ENCODE measurements around the gene INTS7. TPM values are rescaled to one million over a fixed set of nuclear protein-coding genes. Genes with fewer than 3 reads are reported as not detected.

Gene INTS7
- total RNA-seq, 6 donors from 2014 or later = 8.3 to 16.7 (median 14.6) TPM

GRCh38 chr1:211896958-211897357, 138.4 kb downstream of the INTS7 start:
- H3K4me1 ChIP-seq = no peaks in the 10 kb centered on the region
- TF ChIP-seq EP300 (IDR thresholded peaks at IDR 0.05) = no peak
- TF ChIP-seq POLR2A (IDR thresholded peaks at IDR 0.05) = no peak
- no peak for TF ChIP-seq POLR2AphosphoS5 (IDR thresholded peaks at IDR 0.05)
- no peak for TF ChIP-seq CTCF (IDR thresholded peaks at IDR 0.05)
- H3K4me3 ChIP-seq = no peak overlapping the region
- H3K9me3 ChIP-seq = no peaks in the 10 kb centered on the region
- WGBS, 2 donors = 62 to 73% methylated on average over 9 of the region's 9 CpGs
- no peaks in the 10 kb centered on the region for H3K27me3 ChIP-seq
- ATAC-seq (ENCODE audit: low FRiP score in 2 of 2) = no peak
- no peaks in the 10 kb centered on the region for H3K36me3 ChIP-seq
- no peak for DNase-seq
- H3K27ac ChIP-seq = no peak overlapping the region

DNA sequence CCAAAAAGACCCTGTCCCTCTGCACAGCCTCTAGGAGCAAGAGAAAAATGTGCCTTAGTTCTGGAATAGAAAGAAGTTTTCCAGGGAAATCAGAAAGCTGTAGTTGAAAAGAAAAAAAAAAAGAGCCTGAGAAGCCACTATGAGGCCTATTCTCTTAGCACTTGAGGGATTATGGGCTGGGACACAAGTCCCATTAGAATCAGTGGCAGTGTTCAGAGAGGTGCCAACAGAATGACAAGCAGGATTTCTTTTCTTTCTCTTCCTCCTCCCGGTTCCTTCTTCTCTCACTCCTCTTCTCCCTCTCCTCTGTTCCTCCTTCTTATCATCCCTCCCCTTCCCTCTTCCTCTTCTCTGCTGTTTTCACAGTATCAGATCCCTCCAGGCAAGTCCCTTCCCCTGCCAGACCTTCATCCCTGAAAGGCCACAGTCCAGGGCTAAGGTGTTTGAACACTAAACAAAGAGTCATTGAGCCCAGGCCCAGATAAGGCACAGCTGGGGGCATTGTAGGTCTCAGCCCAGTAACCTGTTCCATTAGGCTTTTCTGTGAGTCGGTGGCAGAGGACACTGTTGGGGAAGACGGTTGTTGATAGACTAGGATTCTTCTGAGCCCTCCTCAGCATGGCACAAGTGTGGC, 140.1 kb downstream of the INTS7 start:
- H3K9me3 ChIP-seq = no peaks in the 10 kb centered on the region
- H3K4me3 ChIP-seq = no peak overlapping the region
- no peak for DNase-seq
- no peaks in the 10 kb centered on the region for H3K36me3 ChIP-seq
- 59 to 73% methylated on average over 3 of the region's 3 CpGs for WGBS, 2 donors
- ATAC-seq (ENCODE audit: low FRiP score in 2 of 2) = no peak
- no peaks in the 10 kb centered on the region for H3K4me1 ChIP-seq
- no peak overlapping the region for H3K27ac ChIP-seq
- H3K27me3 ChIP-seq = no peaks in the 10 kb centered on the region
- TF ChIP-seq CTCF (IDR thresholded peaks at IDR 0.05) (no peak), POLR2AphosphoS5 (IDR thresholded peaks at IDR 0.05) (no peak), POLR2A (IDR thresholded peaks at IDR 0.05) (no peak), EP300 (IDR thresholded peaks at IDR 0.05) (no peak)

- H3K4me3 ChIP-seq = no peak overlapping the region
- DNase-seq = no peak
- H3K36me3 ChIP-seq = no peaks in the 10 kb centered on the region
- 78 to 86% methylated on average over 5 of the region's 5 CpGs for WGBS, 2 donors
- no peaks in the 10 kb centered on the region for H3K9me3 ChIP-seq
- H3K27me3 ChIP-seq = no peaks in the 10 kb centered on the region
- TF ChIP-seq POLR2A (IDR thresholded peaks at IDR 0.05) = no peak
- TF ChIP-seq POLR2AphosphoS5 (IDR thresholded peaks at IDR 0.05) = no peak
- TF ChIP-seq EP300 (IDR thresholded peaks at IDR 0.05) = no peak
- no peak for TF ChIP-seq CTCF (IDR thresholded peaks at IDR 0.05)
- H3K4me1 ChIP-seq = peaks cover 0 to 3% (median 0%) of the 10 kb centered on the region in 4 donors
- H3K27ac ChIP-seq = no peak overlapping the region
- ATAC-seq (ENCODE audit: low FRiP score in 2 of 2) = no peak
Measured at GRCh38 chr1:211894312-211894711, 141.0 kb downstream of the INTS7 start.

DNA sequence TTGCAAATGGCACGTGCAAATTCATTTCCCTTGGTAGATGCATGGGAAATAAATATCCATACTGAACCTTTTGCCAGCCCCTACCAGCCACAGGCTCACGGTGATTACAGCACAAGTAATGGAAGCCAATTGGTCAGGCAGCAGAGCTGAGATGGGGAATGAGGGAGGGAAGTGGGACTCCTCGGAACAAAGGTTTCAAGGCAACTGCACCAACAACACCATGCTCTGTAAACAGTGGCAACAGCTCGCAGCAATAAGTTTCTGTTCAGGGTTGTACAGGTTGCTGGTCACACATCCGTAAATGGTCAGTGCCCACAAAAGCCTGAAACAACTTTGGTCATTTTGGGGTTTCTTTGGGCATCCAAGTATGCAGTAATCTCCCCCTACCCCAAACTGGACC, 142.1 kb downstream of the INTS7 start:
- no peak for ATAC-seq (ENCODE audit: low FRiP score in 2 of 2)
- no peaks in the 10 kb centered on the region for H3K27me3 ChIP-seq
- DNase-seq = no peak
- no peak overlapping the region for H3K4me3 ChIP-seq
- 73 to 89% methylated on average over 5 of the region's 5 CpGs for WGBS, 2 donors
- no peaks in the 10 kb centered on the region for H3K36me3 ChIP-seq
- no peak overlapping the region for H3K27ac ChIP-seq
- H3K9me3 ChIP-seq = no peaks in the 10 kb centered on the region
- H3K4me1 ChIP-seq = peaks cover 0 to 5% (median 0%) of the 10 kb centered on the region in 4 donors
- TF ChIP-seq POLR2A (IDR thresholded peaks at IDR 0.05) = no peak
- TF ChIP-seq POLR2AphosphoS5 (IDR thresholded peaks at IDR 0.05) = no peak
- no peak for TF ChIP-seq CTCF (IDR thresholded peaks at IDR 0.05)
- TF ChIP-seq EP300 (IDR thresholded peaks at IDR 0.05) = no peak

DNA sequence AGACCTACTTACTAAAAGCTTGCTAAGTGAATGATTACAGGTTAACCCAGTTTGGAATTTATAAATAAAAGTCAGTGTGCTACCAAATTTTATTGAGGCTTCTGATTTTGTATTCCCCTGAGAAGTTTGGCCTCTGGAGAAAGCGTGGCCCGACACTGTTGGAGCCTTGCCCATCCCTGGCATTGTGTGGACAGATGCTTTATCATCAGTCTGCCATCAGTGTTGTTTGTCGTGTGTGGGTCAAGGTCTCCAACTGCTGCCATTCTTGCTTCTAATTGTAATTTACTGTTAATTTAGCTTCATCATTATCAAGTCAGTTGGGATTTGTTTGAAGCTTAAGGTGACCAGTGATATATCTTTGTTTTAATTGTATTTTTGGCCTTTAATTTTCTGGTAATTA, 142.8 kb downstream of the INTS7 start:
- Histone ChIP-seq H3K27ac (no peak overlapping the region), H3K36me3 (no peaks in the 10 kb centered on the region), H3K4me1 (peaks cover 0 to 5% (median 0%) of the 10 kb centered on the region in 4 donors), H3K4me3 (no peak overlapping the region), H3K9me3 (no peaks in the 10 kb centered on the region), H3K27me3 (no peaks in the 10 kb centered on the region)
- ATAC-seq (ENCODE audit: low FRiP score in 2 of 2) (no peak), DNase-seq (no peak)
- 48 to 80% methylated on average over 3 of the region's 3 CpGs for WGBS, 2 donors
- no peak for TF ChIP-seq POLR2AphosphoS5 (IDR thresholded peaks at IDR 0.05)

All from upper lobe of left lung (tissue), 6 donors.